Endothelial cell (in vitro differentiated cells): Measurements from ENCODE around the gene CEP290. TPM values are rescaled to one million over a fixed set of nuclear protein-coding genes. Genes with fewer than 3 reads are reported as not detected.
A peak's percentile ranks its signal among the peaks of the same experiment; 100 is the strongest.
"Not testable (repeated sequence)": the region's sequence is repeated elsewhere in the genome, so short reads cannot be mapped to it uniquely, and the experiment has no call there.

ENCODE experiments used
- DNase-seq: peaks from one replicate; pipeline ENCODE4 v3.0.0; 2021; ENCODE audit warnings: low spot score
- H3K27ac Mint-ChIP-seq: one replicate; pipeline ENCODE4 v1.8.0; 2021; ENCODE audit warnings: mixed read lengths, inconsistent platforms; ENCODE audit not compliant: unreplicated experiment
- H3K27me3 Mint-ChIP-seq: one replicate; pipeline ENCODE4 v1.8.0; 2021; ENCODE audit warnings: mild to moderate bottlenecking, moderate library complexity, mixed read lengths, inconsistent platforms; ENCODE audit not compliant: unreplicated experiment
- H3K36me3 Mint-ChIP-seq: one replicate; pipeline ENCODE4 v1.8.0; 2021; ENCODE audit warnings: mild to moderate bottlenecking, low read depth, mixed read lengths, inconsistent platforms; ENCODE audit not compliant: unreplicated experiment
- H3K4me1 Mint-ChIP-seq: one replicate; pipeline ENCODE4 v1.8.0; 2021; ENCODE audit warnings: mild to moderate bottlenecking, mixed read lengths, inconsistent platforms; ENCODE audit not compliant: unreplicated experiment
- H3K4me3 Mint-ChIP-seq: one replicate; pipeline ENCODE4 v1.8.0; 2021; ENCODE audit warnings: mild to moderate bottlenecking, mixed read lengths, inconsistent platforms; ENCODE audit not compliant: unreplicated experiment
- H3K9me3 Mint-ChIP-seq: one replicate; pipeline ENCODE4 v1.8.0; 2021; ENCODE audit warnings: mixed read lengths, inconsistent platforms; ENCODE audit not compliant: unreplicated experiment
- total RNA-seq: library from RNA; stranded (reverse); fragmentation: NEBNext Ultra II Directional; extraction: Animal tissue kit (Norgen Biotek cat#: 25700); gene quantifications from one replicate; pipeline ENCODE4 v1.2.1, GENCODE V29; 2021; ENCODE audit not compliant: unreplicated experiment
- TF ChIP-seq, protein P1 (sequence below): fragments of 200-600 bp; sonication (generic); IDR thresholded peaks from one replicate; pipeline ENCODE4 v1.5.0; 2021; ENCODE audit warnings: antibody characterized with exemption; ENCODE audit not compliant: unreplicated experiment

The CEP290 gene
- total RNA-seq, 1 donor from 2014 or later: 13.9 TPM

DNA sequence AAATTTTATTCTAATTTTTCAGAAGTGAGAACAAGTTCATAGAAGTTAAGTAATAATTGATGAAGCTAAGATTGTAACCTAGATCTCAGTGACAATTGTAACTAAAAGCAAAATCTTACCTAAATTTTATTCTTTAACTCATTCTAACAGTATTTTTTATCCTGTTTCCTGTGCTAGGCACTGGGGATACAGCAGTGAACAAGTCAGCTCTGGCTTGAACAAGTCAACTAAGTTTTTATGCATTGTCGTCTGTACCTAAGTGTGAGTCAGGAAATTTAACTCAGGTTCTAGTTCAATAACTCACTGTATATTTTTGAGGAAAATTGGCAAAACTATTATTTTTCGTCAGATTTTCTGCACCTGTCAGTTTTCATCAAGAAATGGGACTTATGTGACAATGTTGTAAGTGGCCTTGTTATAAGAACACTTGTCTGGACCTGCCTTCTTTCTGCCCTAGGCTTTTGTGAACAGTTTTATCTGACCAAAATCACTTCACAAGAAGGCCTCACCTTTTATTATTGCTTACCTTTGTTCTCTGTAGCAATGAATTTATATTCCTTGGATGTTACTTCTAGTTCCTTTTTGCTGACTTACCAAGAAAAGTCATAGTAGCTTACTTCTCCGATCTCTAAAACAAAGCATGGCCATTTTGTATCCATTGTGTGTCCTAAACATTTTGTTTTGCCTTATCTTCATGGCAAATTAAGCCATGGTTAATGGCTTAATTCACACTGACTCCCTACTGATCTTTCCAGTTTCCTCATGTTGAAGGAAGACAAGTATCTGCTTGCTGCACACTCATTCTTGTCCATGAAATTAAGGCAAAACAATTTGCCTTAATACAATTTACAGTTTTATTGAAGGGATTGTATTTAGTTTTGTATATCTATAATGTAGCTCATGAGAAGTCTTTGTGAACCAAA, 2.9 kb upstream of the CEP290 start:
- no peak overlapping the region for H3K27ac Mint-ChIP-seq
- no peak for DNase-seq
- H3K9me3 Mint-ChIP-seq: no peaks in the 10 kb centered on the region

DNA sequence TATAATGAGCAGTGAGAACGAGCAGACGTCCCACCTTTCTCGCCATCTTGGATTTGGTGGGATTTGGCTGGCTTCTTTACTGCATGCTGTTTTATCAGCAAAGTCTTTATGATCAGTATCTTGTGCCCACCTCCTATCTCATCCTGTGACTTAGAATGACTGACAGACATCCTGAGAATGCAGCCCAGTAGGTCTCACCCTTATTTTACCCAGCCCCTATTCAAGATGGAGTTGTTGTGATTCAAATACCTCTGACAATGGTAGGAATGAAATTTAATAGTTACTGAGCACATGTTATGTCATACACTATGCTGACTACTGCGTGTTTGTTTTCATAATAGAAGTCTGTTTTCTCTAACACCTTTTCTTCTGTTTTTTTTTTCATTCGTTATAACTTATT, 2.1 kb upstream of the CEP290 start:
- H3K27me3 Mint-ChIP-seq: no peaks in the 10 kb centered on the region
- peaks cover 8% of the 10 kb centered on the region for H3K4me1 Mint-ChIP-seq
- TF ChIP-seq, protein P1, sequence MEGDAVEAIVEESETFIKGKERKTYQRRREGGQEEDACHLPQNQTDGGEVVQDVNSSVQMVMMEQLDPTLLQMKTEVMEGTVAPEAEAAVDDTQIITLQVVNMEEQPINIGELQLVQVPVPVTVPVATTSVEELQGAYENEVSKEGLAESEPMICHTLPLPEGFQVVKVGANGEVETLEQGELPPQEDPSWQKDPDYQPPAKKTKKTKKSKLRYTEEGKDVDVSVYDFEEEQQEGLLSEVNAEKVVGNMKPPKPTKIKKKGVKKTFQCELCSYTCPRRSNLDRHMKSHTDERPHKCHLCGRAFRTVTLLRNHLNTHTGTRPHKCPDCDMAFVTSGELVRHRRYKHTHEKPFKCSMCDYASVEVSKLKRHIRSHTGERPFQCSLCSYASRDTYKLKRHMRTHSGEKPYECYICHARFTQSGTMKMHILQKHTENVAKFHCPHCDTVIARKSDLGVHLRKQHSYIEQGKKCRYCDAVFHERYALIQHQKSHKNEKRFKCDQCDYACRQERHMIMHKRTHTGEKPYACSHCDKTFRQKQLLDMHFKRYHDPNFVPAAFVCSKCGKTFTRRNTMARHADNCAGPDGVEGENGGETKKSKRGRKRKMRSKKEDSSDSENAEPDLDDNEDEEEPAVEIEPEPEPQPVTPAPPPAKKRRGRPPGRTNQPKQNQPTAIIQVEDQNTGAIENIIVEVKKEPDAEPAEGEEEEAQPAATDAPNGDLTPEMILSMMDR: no peak
- H3K27ac Mint-ChIP-seq: no peak overlapping the region
- H3K4me3 Mint-ChIP-seq: no peak overlapping the region
- no peaks in the 10 kb centered on the region for H3K9me3 Mint-ChIP-seq
- DNase-seq: no peak
- no peaks in the 10 kb centered on the region for H3K36me3 Mint-ChIP-seq

More for the DNA sequence above, 2.9 kb upstream of the CEP290 start:
- TF ChIP-seq, protein P1: no peak
- Mint-ChIP-seq H3K27me3 (no peaks in the 10 kb centered on the region), H3K36me3 (no peaks in the 10 kb centered on the region), H3K4me3 (no peak overlapping the region), H3K4me1 (peaks cover 8% of the 10 kb centered on the region)

DNA sequence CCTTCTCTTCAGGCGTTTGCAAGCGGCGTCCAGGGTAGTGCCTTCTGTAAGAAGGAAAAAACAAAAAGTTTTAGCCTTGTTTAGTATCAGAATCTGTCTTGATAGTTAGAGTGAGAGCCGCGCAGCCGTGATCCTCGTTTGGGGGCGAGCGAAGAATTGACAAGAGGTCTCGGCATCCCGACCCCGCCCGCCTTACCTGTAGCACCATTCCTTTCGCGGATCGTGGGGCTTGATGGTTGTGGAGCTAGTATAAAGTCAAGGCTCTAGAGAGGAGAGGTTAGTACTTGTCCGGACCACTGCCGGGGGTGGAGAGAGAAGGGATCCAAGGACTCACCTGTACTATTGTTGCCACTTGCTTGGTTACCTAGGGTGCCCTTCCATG, 713 bp upstream of the CEP290 start:
- DNase-seq: peak; percentile 12
- TF ChIP-seq, protein P1: no peak
- H3K4me3 Mint-ChIP-seq: peak overlapping the region; percentile 96
- no peaks in the 10 kb centered on the region for H3K9me3 Mint-ChIP-seq
- no peaks in the 10 kb centered on the region for H3K27me3 Mint-ChIP-seq
- H3K36me3 Mint-ChIP-seq: no peaks in the 10 kb centered on the region
- H3K27ac Mint-ChIP-seq: no peak overlapping the region
- H3K4me1 Mint-ChIP-seq: peaks cover 8% of the 10 kb centered on the region

DNA sequence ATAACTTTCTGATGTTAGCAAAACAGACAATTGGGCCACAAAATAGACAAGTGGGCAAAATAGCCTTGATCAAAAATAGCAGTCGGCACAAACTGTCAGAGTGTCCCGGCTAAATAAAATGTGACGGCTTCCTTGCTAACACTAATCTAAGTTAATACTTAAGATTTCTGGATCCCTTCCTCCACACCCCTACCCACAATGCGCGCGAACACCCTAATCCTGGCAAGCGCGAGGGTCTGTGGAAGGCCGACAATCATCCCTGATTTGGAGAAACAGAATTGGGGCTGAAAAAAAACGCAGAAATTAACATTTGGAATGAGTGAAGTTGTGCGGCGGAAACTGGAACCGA, 489 bp downstream of the CEP290 start:
- H3K36me3 Mint-ChIP-seq: no peaks in the 10 kb centered on the region

DNA sequence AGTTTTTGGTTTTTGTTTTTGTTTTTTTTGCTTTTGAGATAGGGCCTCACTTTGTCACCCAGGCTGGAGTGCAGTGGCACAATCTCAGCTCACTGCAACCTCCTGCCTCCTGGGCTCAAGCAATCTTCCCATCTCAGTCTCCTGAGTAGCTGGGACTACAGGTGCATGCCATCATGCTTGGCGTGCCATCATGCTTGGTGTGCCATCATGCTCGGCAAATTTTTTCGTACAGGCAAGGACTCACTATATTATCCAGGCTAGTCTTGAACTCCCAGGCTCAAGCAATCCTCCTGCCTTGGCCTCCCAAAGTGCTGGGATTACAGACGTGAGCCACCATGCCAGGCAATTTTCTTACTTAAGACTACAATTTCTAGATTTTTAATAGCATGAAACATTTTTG, 2.2 kb downstream of the CEP290 start:
- H3K4me3 Mint-ChIP-seq, H3K9me3 Mint-ChIP-seq, H3K27me3 Mint-ChIP-seq, H3K4me1 Mint-ChIP-seq, DNase-seq, H3K36me3 Mint-ChIP-seq, H3K27ac Mint-ChIP-seq: not testable (repeated sequence)

More for the DNA sequence above, 489 bp downstream of the CEP290 start:
- TF ChIP-seq, protein P1: no peak
- Mint-ChIP-seq H3K27me3 (no peaks in the 10 kb centered on the region), H3K27ac (peak overlapping the region; percentile 58), H3K4me3 (peak overlapping the region; percentile 96), H3K4me1 (peaks cover 8% of the 10 kb centered on the region), H3K9me3 (no peaks in the 10 kb centered on the region)
- DNase-seq: no peak

DNA sequence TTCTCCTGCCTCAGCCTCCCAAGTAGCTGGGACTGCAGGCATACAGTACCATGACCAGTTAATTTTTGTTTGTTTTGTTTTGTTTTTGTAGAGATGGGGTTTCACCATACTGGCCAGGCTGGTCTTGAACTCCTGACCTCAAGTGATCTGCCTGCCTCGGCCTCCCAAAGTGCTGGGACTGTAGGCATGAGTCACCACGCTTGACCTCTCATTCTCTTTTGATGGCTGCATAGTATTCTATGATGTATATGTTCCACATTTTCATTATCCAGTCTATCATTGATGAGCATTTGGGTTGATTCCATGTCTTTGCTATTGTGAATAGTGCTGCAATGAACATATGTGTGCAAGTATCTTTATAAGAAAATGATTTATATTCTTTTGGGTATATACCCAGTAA, 8.7 kb downstream of the CEP290 start:
- not testable (repeated sequence) for H3K27ac Mint-ChIP-seq, H3K27me3 Mint-ChIP-seq, H3K9me3 Mint-ChIP-seq, DNase-seq, H3K4me1 Mint-ChIP-seq, H3K4me3 Mint-ChIP-seq, H3K36me3 Mint-ChIP-seq
